KBM-7 (cell line): ENCODE results near the gene PXMP2.

Experiments
- DNase-seq: peaks from one replicate; pipeline ENCODE4 v3.0.0-alpha.2; 2015
- in situ Hi-C: fragments of 300-500 bp; cut with MboI; formaldehyde crosslinking; loops from 2 replicates; pipeline ENCODE4 v1.14.3; 2020; ENCODE audit warnings: low sequenced_read_pairs, low pct_unique_long_range_greater_than_20kb, mixed read lengths

Gene PXMP2

GRCh38 chr12:132717531-132718387, 30.4 kb downstream of the PXMP2 start:
- in situ Hi-C loops, result no loop called here
- DNase-seq, result no peak

GRCh38 chr12:132718644-132719043, 31.3 kb downstream of the PXMP2 start:
- DNase-seq, result no peak
- in situ Hi-C loops, result no loop called here

- DNase-seq, result no peak
- in situ Hi-C loops, result no loop called here
Measured at GRCh38 chr12:132719141-132719953, 32.0 kb downstream of the PXMP2 start.

GRCh38 chr12:132719954-132720324, 32.6 kb downstream of the PXMP2 start:
- in situ Hi-C loops, result no loop called here
- no peak for DNase-seq

- in situ Hi-C loops, result no loop called here
- DNase-seq, result no peak
Measured at GRCh38 chr12:132720606-132721345, 33.4 kb downstream of the PXMP2 start.

- in situ Hi-C loops, result no loop called here
Measured at GRCh38 chr12:132723015-132723763, 35.8 kb downstream of the PXMP2 start.

GRCh38 chr12:132723764-132724140, 36.4 kb downstream of the PXMP2 start:
- in situ Hi-C loops, result no loop called here

More at GRCh38 chr12:132723015-132723763, 35.8 kb downstream of the PXMP2 start:
- DNase-seq, result no peak

GRCh38 chr12:132724506-132725241, 37.3 kb downstream of the PXMP2 start:
- in situ Hi-C loops, result no loop called here
- DNase-seq, result no peak

More at GRCh38 chr12:132723764-132724140, 36.4 kb downstream of the PXMP2 start:
- no peak for DNase-seq

GRCh38 chr12:132726386-132726785, 39.0 kb downstream of the PXMP2 start:
- in situ Hi-C loops, result no loop called here
- DNase-seq, result no peak

- DNase-seq, result no peak
- in situ Hi-C loops, result no loop called here
Measured at GRCh38 chr12:132727091-132727794, 39.9 kb downstream of the PXMP2 start.

GRCh38 chr12:132728502-132728901, 41.1 kb downstream of the PXMP2 start:
- no peak for DNase-seq
- in situ Hi-C loops, result no loop called here

GRCh38 chr12:132729541-132730320, 42.3 kb downstream of the PXMP2 start:
- in situ Hi-C loops, result no loop called here
- DNase-seq, result no peak

- no peak for DNase-seq
- in situ Hi-C loops, result no loop called here
Measured at GRCh38 chr12:132730353-132730752, 43.0 kb downstream of the PXMP2 start.

GRCh38 chr12:132731574-132731973, 44.2 kb downstream of the PXMP2 start:
- no peak for DNase-seq
- in situ Hi-C loops, result no loop called here

GRCh38 chr12:132734206-132734605, 46.8 kb downstream of the PXMP2 start:
- in situ Hi-C loops, result no loop called here
- DNase-seq, result no peak

- in situ Hi-C loops, result no loop called here
- DNase-seq, result no peak
Measured at GRCh38 chr12:132735496-132735895, 48.1 kb downstream of the PXMP2 start.

GRCh38 chr12:132736378-132736777, 49.0 kb downstream of the PXMP2 start:
- in situ Hi-C loops, result no loop called here
- no peak for DNase-seq
